Liver (tissue), 9 donors: ENCODE results near the gene CPNE5. TPM values are rescaled to one million over a fixed set of nuclear protein-coding genes. Genes with fewer than 3 reads are reported as not detected.
A peak's percentile ranks its signal among the peaks of the same experiment; 100 is the strongest.

Experiments
- DNase-seq: peaks from one replicate; pipeline ENCODE4 v3.0.0-alpha.2; 2017; ENCODE audit warnings: low spot score
- H3K27ac ChIP-seq, 2 donors: one replicate each; pipeline ENCODE4 v1.7.0; 2013; ENCODE audit warnings: inconsistent platforms in 2 of 2, low read length in 2 of 2, control low read depth in 1 of 2, low read depth in 1 of 2, mild to moderate bottlenecking in 1 of 2
- H3K27me3 ChIP-seq, 4 donors: one replicate each; pipeline versions ENCODE4 v1.6.1 to v1.7.0; 2013; ENCODE audit warnings: low read length in 3 of 4, inconsistent platforms in 1 of 4, mild to moderate bottlenecking in 1 of 4, moderate library complexity in 1 of 4; ENCODE audit not compliant: control insufficient read depth in 4 of 4, insufficient read depth in 4 of 4
- H3K36me3 ChIP-seq, 4 donors: one replicate each; pipeline versions ENCODE4 v1.6.1 to v1.7.0; 2013; ENCODE audit warnings: low read length in 3 of 4, mild to moderate bottlenecking in 3 of 4, low read depth in 1 of 4, moderate library complexity in 1 of 4; ENCODE audit not compliant: control insufficient read depth in 4 of 4, insufficient read depth in 3 of 4
- H3K4me1 ChIP-seq, 4 donors: one replicate each; pipeline versions ENCODE4 v1.6.1 to v1.7.0; 2013; ENCODE audit warnings: low read length in 3 of 4, mild to moderate bottlenecking in 3 of 4, moderate library complexity in 1 of 4; ENCODE audit not compliant: control insufficient read depth in 4 of 4, insufficient read depth in 4 of 4
- H3K4me3 ChIP-seq, 3 donors: one replicate each; pipeline versions ENCODE4 v1.6.1 to v1.7.0; 2013; ENCODE audit warnings: low read length in 3 of 3, control low read depth in 1 of 3, low read depth in 1 of 3, mild to moderate bottlenecking in 1 of 3
- H3K9ac ChIP-seq, 2 donors: one replicate each; pipeline ENCODE4 v1.7.0; 2013; ENCODE audit warnings: low read length in 2 of 2, mild to moderate bottlenecking in 2 of 2, moderate library complexity in 2 of 2, control low read depth in 1 of 2, low read depth in 1 of 2
- H3K9me3 ChIP-seq, 4 donors: one replicate each; pipeline versions ENCODE4 v1.6.1 to v1.7.0; 2013; ENCODE audit warnings: low read length in 3 of 4; ENCODE audit not compliant: control insufficient read depth in 4 of 4
- ATF3 ChIP-seq: IDR thresholded peaks from 2 replicates; pipeline ENCODE4 v1.6.1; 2016; ENCODE audit warnings: antibody characterized with exemption
- CTCF ChIP-seq: fragments of 150-350 bp; IDR thresholded peaks from 2 replicates; pipeline ENCODE4 v1.5.1; 2017; ENCODE audit warnings: improper control_type of control experiment, low read depth, low read length; ENCODE audit not compliant: missing input control
- FOXA2 ChIP-seq: IDR thresholded peaks from 2 replicates; pipeline ENCODE4 v1.6.1; 2016; ENCODE audit warnings: antibody characterized with exemption
- GABPA ChIP-seq, 2 donors: IDR thresholded peaks in 1 of 2; conservative IDR thresholded peaks in 1 of 2; 2 replicates each; pipeline ENCODE4 v1.6.1; 2016; ENCODE audit warnings: antibody characterized with exemption in 2 of 2, mild to moderate bottlenecking in 1 of 2, moderate library complexity in 1 of 2
- HNF4G ChIP-seq: IDR thresholded peaks from 2 replicates; pipeline ENCODE4 v1.6.1; 2016; ENCODE audit warnings: antibody characterized with exemption
- JUND ChIP-seq, 2 donors: IDR thresholded peaks; 2 replicates each; pipeline ENCODE4 v1.6.1; 2016; ENCODE audit warnings: antibody characterized with exemption in 2 of 2
- NR2F2 ChIP-seq: IDR thresholded peaks from 2 replicates; pipeline ENCODE4 v1.6.1; 2016; ENCODE audit warnings: antibody characterized with exemption
- RAD21 ChIP-seq, 2 donors: IDR thresholded peaks; 2 replicates each; pipeline ENCODE4 v1.6.1; 2016; ENCODE audit warnings: antibody characterized with exemption in 2 of 2, mild to moderate bottlenecking in 2 of 2
- SP1 ChIP-seq: IDR thresholded peaks from 2 replicates; pipeline ENCODE4 v1.6.1; 2018; ENCODE audit warnings: antibody characterized with exemption, mild to moderate bottlenecking
- TAF1 ChIP-seq: conservative IDR thresholded peaks from 2 replicates; pipeline ENCODE4 v1.6.1; 2016; ENCODE audit warnings: antibody characterized with exemption, mild to moderate bottlenecking
- YY1 ChIP-seq: IDR thresholded peaks from 2 replicates; pipeline ENCODE4 v1.6.1; 2016; ENCODE audit warnings: antibody characterized with exemption, mild to moderate bottlenecking
- ZBTB33 ChIP-seq: IDR thresholded peaks from 2 replicates; pipeline ENCODE4 v1.6.1; 2016; ENCODE audit warnings: antibody characterized with exemption
- WGBS: extraction: QIAGEN DNeasy Blood & Tissue Kit; methylation state at CpG from one replicate; pipeline ENCODE4 v1.1.7; 2013; 5-methylcytosine and 5-hydroxymethylcytosine counted together
- polyA plus RNA-seq, 2 donors: library from polyadenylated mRNA; stranded (reverse) in 1 of 2; unstranded in 1 of 2; fragments of 200-250 nt in 1 of 2; fragments of >200 nt in 1 of 2; fragmentation: Nextera tagmentation in 1 of 2; extraction: Ambion mirVana in 1 of 2; gene quantifications; one replicate each; pipeline versions ENCODE4 v1.2.1 to v1.2.3, GENCODE V29; 2013 to 2015
- total RNA-seq, 2 donors: library from RNA; depleted of rRNA; stranded (reverse); fragments of >200 nt; gene quantifications; one replicate each; pipeline ENCODE4 v1.2.3, GENCODE V29; 2014
- donor health status: healthy.
- donor health status: healthy.
- donor health status: healthy.
- donor health status: healthy.
- donor health status: healthy.

Gene CPNE5
- total and polyA plus RNA-seq, 4 donors = 0.24 to 1.1 (median 0.44) TPM

- Histone ChIP-seq H3K27ac (no peak overlapping the region), H3K4me3 (no peak overlapping the region), H3K4me1 (peaks cover 0 to 7% (median 0%) of the 10 kb centered on the region in 4 donors), H3K9ac (no peak overlapping the region), H3K9me3 (no peaks in the 10 kb centered on the region), H3K27me3 (no peaks in the 10 kb centered on the region), H3K36me3 (no peaks in the 10 kb centered on the region)
- 46% methylated on average over 17 of the region's 17 CpGs for WGBS
- DNase-seq = peak; percentile 81
- TF ChIP-seq YY1 = no peak
- TF ChIP-seq NR2F2 = no peak
- no peak for TF ChIP-seq SP1
- TF ChIP-seq RAD21 (IDR thresholded peaks at IDR 0.05) = peak; percentile 93 to 95
- no peak for TF ChIP-seq FOXA2
- TF ChIP-seq ZBTB33 = no peak
- no peak for TF ChIP-seq HNF4G
- peak; percentile 83 for TF ChIP-seq CTCF
- TF ChIP-seq JUND (IDR thresholded peaks at IDR 0.05) = no peak
- TF ChIP-seq ATF3 = no peak
- TF ChIP-seq TAF1 = no peak
These were observed 73.4 kb downstream of the CPNE5 start for GRCh38 chr6:36765594-36766398.

GRCh38 chr6:36765190-36765589 is 74.1 kb downstream of the CPNE5 start:
- DNase-seq = no peak
- Histone ChIP-seq H3K9ac (no peak overlapping the region), H3K27ac (no peak overlapping the region), H3K36me3 (no peaks in the 10 kb centered on the region), H3K27me3 (no peaks in the 10 kb centered on the region), H3K4me3 (no peak overlapping the region), H3K4me1 (peaks cover 0 to 3% (median 0%) of the 10 kb centered on the region in 4 donors), H3K9me3 (no peaks in the 10 kb centered on the region)
- WGBS = 74% methylated on average over 10 of the region's 10 CpGs
- TF ChIP-seq GABPA (IDR thresholded peaks at IDR 0.05 in 1 of 2, conservative IDR thresholded peaks at IDR 0.05 in 1 of 2) (no peak), SP1 (no peak), NR2F2 (no peak)

GRCh38 chr6:36762123-36762522 is 77.1 kb downstream of the CPNE5 start:
- DNase-seq = no peak
- no peaks in the 10 kb centered on the region for H3K27me3 ChIP-seq
- no peak overlapping the region for H3K4me3 ChIP-seq
- TF ChIP-seq HNF4G (no peak), ATF3 (no peak)
- no peak overlapping the region for H3K27ac ChIP-seq
- H3K36me3 ChIP-seq = no peaks in the 10 kb centered on the region
- H3K9me3 ChIP-seq = no peaks in the 10 kb centered on the region
- H3K9ac ChIP-seq = no peak overlapping the region
- WGBS = 95% methylated on average over 11 of the region's 11 CpGs
- H3K4me1 ChIP-seq = no peaks in the 10 kb centered on the region
